Stimulated activated CD4-positive, alpha-beta T cell treated with anti-CD3 and anti-CD28 coated beads, Interleukin-4, amount 100 ng/mL, for 24 hours (primary cell): ENCODE results near the gene SPRED1.
A peak's percentile ranks its signal among the peaks of the same experiment; 100 is the strongest.
"Not testable (repeated sequence)": the region's sequence is repeated elsewhere in the genome, so short reads cannot be mapped to it uniquely, and the experiment has no call there.

Source experiments
- DNase-seq: peaks from one replicate; pipeline ENCODE4 v3.0.0-alpha.2; 2020

SPRED1 gene

DNA sequence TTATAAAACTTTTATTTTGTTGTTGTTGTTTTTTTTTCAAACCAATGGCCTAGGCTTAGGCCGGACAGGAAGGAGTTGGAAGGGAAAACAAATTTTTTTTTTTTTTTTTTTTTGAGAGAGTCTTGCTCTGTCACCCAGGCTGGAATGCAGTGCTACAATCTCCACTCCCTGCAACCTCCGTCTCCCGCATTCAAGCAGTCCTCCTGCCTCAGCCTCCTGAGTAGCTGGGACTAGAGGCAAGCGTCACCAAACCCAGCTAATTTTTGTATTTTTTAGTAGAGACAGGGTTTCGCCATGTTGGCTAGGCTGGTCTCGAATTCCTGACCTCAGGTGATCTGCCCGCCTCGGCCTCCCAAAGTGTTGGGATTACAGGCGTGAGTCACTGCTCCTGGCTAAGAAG is 15.6 kb upstream of the SPRED1 start:
- not testable (repeated sequence) for DNase-seq

DNA sequence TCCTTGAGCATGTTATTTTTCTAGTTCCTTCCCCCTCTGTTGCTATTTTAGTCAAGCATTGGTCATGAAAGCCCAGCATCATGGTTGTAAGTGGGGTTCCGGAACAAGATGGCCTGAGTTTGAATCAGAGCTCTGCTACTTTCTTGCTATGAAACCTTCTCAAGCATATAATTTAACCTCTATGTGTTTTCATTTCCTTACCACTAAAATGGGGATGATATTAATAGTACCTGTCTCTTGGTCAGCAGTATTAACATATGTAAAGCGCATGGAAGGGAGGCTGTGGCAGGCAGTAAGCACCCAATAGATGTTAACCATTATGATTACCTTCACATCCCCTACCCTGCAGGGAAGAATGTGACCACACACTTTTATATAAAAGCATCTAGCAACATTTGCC is 14.3 kb upstream of the SPRED1 start:
- no peak for DNase-seq

GRCh38 chr15:38242055-38242454 is 10.6 kb upstream of the SPRED1 start:
- no peak for DNase-seq

GRCh38 chr15:38243278-38244055 is 9.2 kb upstream of the SPRED1 start:
- DNase-seq, result no peak

DNA sequence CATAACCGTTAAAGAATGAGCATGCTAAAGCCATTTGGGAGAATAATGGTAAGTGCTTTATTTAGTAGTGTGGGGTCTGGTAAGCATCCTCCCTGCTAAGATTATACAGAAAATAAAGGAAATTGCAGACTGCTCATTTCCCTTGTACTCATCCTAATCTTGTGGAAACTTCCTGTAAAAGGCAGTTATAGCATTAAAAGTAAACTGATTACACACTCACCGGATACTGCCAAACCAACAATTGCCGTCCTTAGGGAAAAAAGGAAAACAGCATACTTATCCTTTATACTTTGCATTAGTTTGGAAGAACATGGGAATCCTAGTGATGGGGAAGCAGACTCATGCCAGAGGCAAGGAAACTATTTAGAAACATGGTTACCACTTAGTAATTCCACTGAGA is 5.3 kb upstream of the SPRED1 start:
- no peak for DNase-seq

DNA sequence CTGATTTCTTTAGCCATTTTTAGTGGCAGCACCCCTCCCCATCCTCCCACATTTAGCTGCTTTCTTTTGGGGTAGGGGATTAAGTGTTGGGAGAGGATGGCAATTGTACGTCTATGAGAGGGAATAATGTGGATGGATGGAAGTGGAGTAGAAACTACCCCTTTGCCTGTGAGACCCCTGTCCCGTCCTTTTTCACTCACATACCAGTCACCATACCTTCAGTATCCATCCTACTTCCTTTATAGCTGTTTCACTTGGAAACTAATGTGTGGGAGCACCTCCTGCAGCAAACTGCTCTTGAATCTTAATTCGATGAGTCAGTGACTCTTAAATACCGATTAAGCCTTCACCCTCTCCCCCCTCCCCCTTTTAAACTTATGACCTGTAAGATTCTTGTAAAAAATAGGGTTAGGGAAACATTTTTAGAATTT is 730 bp downstream of the SPRED1 start:
- DNase-seq, result peak; percentile 12

DNA sequence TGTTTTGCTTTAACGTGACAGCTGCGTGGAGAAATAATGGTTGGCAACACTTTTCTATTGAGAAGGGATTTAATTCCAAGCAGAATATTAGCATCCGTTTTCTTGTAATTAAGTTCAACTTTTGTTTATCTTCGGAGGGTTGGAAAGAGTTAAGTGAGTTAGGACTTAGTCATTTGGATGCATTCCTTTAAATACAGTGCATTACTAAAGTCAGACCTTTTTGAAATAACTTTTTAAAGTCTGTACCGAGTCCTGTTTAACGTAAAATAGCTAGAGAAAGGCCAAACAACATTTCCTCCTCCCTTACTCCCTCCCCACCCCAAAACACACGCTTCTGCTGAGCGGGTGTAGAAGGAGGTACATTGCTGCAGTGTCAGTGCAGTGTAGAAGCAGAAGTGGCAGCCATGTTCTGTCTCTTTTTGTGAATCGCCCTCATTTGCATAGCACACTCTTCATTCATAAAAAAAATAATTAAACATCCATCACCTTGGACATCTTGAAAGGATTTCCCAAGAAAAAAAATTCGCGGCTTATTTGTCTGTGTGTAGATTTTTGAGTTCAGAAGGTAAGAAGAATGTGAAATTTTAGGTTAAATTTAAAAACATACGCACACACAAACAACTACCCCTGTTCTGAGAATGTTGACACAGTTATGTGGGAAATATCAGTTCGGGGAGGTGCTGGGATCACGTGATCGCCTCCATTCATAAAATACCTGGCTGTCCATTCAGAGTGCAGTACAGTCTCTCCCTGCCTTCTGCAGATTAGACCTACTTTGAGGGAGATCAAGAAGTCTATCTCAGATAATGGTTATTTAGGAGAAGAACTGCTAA is 1.6 kb downstream of the SPRED1 start:
- DNase-seq, result peak; percentile 8

GRCh38 chr15:38255690-38256089 is 3.1 kb downstream of the SPRED1 start:
- DNase-seq, result no peak

- DNase-seq, result no peak
These were observed 5.0 kb downstream of the SPRED1 start for GRCh38 chr15:38257676-38258075.

DNA sequence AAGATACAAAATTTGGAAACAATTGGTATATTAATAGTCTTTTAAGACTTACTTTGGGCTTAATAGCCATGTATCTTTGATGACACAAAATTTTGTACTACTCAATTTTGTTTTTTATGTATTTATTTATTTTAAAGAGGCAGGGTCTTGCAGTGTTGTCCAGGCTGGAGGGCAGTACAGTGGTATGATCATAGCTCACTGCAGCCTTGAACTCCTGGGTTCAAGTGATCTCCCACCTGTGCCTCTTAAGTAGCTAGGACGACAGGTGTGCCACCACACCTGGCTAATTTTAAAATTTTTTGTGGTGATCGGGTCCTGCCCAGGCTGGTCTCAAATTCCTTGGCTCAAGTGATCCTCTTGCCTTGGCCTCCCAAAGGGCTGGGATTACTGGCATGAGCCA is 6.5 kb downstream of the SPRED1 start:
- no peak for DNase-seq

DNA sequence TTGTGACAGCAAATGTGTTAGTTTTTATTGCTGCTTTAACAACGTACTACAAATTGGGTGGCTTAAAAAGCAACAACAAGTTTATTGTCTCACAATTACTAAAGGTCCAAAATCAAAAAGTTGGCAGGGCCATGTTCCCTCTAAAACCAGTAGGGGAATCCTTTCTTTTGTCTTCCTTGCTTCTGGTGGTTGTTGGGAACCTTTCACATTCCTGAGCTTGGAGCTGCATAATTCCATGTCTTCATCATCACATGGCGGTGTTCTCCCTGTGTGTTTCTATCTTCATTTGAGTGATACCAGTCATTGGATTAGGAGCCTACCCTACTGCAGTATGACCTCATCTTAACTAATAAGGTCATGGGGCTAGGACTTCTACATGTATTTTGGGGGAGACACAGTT is 7.4 kb downstream of the SPRED1 start:
- DNase-seq, result no peak

DNA sequence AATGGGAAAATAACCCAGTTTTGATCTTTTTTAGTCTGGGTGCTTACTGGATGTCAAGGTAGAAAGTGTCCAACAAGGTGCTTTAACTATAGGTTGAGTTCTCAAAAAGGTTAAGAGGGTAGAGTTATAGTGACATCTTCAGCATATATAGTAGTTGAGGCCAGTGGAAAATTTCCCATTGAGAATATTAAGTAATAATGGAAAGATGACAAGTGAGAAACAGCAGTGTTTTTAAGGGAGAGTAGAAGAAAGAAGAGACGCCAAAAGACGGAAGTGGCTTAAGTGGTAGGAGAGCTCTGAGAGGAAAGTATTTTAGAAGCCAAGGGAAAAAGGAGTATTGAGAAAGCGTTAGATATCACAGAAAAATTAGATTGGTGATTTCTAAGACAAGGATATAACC is 10.6 kb downstream of the SPRED1 start:
- no peak for DNase-seq

DNA sequence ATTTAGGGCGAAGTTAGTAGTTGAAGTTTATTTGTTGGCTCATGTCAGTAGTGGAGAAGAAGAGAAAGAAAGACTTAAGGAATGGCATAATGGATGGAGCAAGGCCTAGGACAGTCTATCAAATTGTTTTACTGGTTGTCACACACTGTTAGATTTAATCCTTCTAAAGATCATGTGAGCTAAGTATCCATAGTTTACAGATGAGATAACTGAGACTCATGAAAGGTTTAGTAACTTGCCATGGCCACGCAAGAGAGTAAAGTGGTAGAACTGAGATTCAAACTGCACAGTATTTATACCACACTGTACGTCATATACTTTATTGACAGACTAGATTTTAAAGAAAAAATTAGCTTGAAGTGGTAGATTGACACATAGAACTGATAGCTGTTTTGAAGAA is 11.4 kb downstream of the SPRED1 start:
- no peak for DNase-seq

DNA sequence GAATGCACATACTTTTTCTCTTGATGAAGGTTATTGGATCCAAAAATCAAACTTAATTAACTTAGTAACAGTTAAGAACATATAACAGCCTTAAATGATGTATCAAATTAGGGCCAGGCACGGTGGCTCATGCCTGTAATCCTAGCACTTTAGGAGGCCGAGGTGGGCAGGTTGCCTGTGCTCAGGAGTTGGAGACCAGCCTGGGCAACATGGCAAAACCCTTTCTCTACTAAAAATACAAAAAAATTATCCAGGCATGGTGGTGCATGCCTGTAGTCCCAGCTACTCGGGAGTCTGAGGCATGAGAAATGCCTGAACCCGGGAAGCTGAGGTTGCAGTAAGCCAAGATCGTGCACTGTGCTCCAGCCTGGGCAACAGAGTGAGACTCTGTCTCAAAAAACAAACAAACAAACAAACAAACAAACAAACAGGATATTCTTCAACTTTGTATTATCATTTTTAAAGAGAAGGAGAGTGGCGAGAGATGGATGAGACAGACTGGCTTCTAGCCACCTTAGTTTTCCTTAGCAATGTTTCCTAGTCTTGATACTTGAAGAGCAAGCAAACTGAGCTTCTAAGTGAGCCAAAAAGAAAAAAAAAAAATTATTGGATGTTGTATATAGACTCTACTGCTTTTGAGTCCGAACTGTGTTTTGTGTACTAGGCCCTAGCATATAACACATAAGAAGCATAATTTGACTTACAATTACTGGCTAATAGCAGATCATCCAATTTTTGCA is 13.8 kb downstream of the SPRED1 start:
- no peak for DNase-seq

DNA sequence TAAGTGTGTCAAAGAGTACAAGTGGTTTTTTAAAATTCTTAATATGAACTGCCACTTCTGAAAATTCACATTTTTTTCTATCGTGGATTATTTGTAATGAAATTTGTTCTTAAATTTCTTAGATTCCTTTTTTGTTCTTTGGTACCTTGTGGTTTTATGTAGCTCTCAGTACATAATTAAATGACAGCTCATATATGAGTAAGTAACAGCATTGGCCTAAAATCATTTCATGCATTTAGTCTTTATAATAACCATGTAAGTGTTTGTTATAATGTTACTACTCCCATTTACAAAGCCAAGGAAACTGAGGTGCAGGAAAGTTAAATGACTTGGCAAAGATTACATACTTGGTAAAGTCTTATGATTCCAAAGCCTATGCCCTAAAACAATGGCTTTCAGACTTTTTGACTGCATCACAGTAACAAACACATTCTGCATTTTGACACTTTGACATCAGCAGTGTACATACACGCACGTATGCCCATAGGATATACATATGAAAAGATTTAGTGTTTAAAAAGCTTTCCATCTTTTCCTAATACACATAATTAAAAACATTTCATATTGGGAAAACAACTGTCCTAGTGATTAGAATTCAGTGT is 14.9 kb downstream of the SPRED1 start:
- no peak for DNase-seq

DNA sequence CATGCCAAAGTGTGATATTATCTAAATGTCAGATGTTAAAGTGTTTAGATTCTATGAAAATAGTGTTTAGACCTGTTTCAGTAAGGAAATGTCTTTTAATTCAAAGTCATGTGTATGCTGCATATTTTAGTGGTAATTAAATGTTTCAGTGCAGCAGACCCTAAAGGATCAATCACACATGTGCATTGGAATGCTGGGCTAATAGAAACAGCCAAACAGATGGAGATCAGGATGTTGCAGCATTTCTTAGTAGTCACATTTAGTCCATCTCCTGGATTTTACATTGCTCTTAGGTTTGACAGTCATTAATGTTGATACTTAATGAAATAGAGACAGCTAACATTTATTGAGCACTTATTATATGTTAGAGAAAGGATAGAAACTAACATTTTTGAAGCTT is 18.5 kb downstream of the SPRED1 start:
- no peak for DNase-seq

DNA sequence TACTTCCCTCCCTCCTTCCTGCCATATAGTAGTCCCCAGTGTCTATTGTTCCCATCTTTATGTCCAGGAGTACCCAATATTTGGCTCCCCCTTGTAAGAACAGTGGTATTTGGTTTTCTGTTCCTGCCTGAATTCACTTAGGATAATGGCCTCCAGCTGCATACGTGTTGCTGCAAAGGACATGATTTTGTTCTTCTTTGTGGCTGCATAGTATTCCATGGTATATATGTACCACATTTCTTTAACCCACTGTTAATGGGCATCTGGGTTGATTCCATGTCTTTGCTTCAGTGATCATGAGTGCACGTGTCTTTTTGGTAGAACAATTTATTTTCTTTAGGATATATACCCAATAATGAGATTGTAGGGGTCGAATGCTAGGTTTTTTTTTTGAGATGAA is 19.3 kb downstream of the SPRED1 start:
- no peak for DNase-seq

- not testable (repeated sequence) for DNase-seq
These were observed 19.8 kb downstream of the SPRED1 start for GRCh38 chr15:38272431-38272830.

DNA sequence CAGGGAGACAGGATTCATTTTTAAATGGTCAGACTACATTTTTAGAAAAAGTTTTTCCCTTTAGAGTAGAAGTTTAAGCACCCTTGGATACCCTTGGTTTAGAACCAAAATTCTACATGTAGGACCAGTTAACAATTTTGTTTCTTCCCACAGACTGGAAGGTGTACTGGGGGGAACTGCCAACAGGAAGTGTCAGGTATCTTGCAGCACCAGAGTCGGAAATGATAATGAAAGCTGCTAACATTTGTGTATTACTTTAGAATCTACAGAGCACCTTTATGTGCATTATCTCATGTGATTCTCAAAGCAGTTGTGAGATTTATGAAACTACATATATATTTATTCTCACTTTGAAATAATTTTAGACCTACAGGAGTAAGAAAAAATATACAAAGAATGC is 21.5 kb downstream of the SPRED1 start:
- DNase-seq, result no peak

DNA sequence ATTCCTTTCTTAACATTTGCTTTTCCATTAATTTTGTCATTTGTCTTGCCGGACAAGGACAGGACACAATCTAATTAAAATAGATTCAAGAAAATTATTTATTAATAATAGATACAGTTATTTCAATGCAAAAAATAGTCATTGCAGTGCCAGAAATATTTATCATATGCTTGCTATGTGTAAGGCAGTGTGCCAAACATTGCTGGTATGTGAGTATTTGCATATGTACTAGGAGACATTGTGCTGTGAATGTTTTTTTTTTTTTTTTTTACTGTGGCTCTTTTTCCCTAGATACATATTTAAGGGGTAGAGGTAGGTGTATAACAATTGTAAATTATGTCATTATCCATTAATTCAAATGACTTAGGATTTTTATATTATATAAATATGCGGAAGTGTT is 23.3 kb downstream of the SPRED1 start:
- no peak for DNase-seq

- DNase-seq, result not testable (repeated sequence)
These were observed 24.6 kb downstream of the SPRED1 start for GRCh38 chr15:38277281-38277680.

- no peak for DNase-seq
These were observed 28.4 kb downstream of the SPRED1 start for GRCh38 chr15:38281031-38281430.

GRCh38 chr15:38283010-38283409 is 30.4 kb downstream of the SPRED1 start:
- no peak for DNase-seq
